ENCODE results near the gene VAMP3.
"Not testable (repeated sequence)": the region's sequence is repeated elsewhere in the genome, so short reads cannot be mapped to it uniquely, and the experiment has no call there.

VAMP3 gene

DNA sequence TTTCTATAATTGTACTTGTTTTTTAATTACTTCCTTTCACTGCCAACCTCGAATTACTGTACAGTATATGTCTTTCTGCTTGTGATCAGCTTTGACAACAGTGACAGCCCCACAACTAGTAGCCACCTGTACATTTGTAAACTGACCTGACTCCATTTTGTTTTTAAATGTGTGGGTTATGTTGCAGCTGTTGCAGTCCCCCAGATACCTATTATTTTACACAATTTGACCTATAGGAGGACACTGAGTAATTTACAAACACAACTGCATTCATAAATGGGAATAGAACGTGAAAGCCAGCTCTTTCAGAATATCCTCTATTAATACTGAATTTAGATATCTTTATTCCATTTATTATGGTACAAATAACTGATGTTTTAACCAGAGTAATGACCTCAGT lies 2.5 kb upstream of the VAMP3 start:
- DNase-seq (ENCODE audit: low read depth in 3 of 3): no peak

DNA sequence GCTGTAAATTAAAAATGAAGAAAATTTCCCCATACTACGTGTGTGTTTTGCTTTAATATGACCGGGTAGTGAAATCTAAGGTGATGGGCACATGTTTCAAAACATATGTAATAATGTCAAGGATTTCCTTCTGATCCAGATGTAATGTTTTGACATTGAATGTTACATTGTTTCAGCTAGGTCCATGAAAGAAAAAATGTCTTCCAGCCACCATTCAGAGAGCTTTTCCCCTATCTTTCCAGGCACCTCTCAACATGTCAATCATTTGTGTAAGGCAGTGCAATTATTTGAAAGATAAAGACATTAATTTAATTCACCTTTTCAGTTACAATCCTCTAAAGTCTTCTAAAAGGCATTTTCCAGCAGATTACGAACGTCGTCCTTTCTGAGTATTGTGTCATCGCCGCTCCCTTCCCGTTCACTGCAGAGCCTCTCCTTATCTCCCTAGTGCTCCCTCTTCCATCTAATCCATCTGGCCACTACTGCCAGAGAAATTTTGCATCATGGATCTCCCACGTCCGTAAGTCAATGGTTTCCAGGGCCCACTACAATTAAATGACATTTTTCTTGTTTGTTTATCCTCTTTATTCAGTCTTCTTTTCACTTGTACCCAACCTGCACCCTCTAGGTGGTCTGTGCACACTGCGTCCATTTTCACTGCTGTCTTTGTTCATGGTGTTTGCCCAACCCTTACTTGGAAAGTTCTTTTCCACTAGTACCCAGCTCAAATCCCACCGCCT lies 1.3 kb upstream of the VAMP3 start:
- DNase-seq (ENCODE audit: low read depth in 3 of 3): no peak

DNA sequence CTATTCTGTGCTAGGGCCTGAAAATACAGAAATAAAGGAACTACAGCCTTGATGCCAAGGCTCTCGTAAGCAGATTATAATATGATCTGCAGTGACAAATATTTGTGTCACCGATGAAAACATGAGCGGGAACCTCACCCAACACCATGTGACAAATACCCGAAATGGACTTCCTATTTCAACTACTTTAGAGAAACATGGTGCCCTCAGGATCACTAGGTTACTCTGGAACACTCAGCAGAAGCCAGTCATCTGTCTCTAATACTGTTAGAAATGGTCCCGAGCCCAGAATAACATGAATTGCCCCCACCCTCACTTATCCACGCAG lies 463 bp upstream of the VAMP3 start:
- no peak for DNase-seq (ENCODE audit: low read depth in 3 of 3)

DNA sequence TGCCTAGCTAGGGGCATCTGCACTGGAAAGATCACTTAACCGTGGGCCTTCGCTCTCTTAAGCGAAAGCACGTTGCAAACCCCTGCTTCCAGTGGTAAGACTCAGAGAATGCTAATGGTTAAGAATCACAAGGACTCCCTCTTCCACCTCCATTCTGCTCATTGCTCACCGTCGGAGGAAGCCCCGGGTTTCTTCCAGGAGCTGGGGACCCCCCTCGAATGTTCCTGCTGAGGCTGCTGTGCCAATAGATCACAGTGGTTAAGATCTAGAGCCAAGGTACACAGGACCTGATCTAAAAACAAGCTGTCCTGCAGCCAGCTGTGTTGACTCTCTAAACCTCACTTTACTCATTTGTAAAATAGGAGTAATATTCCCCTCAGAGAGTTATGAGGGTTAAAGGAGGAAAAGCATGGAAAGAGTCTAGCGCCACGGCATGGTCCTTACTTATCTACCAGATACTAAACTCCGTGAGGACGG lies 765 bp downstream of the VAMP3 start:
- no peak for DNase-seq (ENCODE audit: low read depth in 3 of 3)

DNA sequence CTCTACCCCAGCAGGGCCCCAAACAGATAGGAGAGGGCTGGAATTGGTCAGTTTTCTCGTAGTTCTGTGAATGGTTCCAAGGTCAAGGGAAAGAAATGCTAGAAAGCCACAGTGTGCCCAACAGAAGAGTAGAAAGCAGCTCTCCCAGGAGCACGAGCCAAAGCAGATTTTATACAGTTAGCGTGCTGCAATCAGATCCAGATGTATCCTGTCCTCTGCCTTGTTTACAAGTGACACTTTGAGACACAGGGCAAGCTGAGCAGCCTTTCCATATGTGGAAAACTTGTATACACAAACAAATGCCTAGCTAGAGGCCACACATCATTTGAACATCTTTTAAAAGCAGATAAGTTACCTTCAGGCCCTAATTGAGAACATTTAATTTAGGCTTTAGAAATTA lies 6.5 kb downstream of the VAMP3 start:
- DNase-seq (ENCODE audit: low read depth in 3 of 3): no peak

DNA sequence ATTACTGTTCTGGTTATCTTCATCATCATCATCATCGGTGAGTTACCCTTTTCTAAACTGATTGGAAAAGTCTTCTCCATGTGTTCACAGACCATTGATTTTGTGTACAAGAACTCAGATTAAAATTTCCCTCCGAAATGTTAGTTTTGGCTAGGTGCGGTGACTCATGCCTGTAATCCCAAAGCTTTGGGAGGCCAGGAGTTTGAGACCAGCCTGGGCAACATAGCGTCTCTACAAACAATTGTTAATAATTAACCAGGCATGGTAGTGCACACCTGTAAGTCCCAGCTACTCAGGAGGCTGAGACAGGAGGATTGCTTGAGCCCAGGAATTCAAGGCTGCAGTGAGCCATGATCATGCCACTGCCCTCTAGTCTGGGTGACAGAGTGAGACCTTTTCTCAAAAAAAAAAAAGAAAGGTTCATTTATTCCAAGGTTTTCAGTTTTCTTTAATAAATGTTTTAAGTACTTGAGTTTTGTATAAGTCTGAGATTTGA lies 7.1 kb downstream of the VAMP3 start:
- no peak for DNase-seq (ENCODE audit: low read depth in 3 of 3)

DNA sequence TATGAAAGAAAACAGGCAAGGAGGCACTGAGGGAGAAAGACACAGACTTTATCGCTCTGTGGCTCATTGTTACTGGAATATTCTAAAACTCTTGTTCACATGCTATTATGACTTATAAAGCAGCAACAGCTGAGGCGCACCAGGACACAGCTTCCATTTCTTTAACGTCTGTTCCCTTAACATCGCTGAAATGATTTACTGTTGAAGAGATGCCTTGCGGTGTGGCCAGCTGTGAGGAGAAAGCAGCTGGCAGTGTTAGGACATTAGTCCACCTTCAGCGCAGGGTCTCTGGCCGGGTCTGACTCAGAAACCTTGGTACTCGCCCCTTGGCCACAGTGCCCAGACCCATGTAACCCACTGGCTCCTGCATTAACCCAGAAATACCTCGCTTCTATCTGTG lies 9.9 kb downstream of the VAMP3 start:
- no peak for DNase-seq (ENCODE audit: low read depth in 3 of 3)

DNA sequence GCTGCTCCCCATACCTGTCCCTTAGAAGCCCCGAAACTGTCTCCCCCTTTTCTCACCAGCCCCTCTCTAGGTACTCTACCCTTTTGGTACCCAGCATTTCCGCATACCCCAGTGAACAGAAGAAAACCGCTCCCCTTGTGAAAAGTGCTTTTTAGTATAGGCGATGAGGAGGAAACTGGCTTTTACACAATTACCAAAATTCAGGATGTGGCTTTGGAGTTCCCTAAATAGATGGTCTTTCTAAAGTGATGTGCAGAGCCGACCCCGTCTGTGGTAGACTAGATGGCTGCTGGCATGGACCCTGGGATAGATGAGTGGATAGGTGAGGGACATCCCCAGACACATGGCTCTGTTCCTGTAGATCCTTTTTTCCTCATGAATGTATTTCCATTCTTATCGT lies 10.4 kb downstream of the VAMP3 start:
- no peak for DNase-seq (ENCODE audit: low read depth in 3 of 3)

DNA sequence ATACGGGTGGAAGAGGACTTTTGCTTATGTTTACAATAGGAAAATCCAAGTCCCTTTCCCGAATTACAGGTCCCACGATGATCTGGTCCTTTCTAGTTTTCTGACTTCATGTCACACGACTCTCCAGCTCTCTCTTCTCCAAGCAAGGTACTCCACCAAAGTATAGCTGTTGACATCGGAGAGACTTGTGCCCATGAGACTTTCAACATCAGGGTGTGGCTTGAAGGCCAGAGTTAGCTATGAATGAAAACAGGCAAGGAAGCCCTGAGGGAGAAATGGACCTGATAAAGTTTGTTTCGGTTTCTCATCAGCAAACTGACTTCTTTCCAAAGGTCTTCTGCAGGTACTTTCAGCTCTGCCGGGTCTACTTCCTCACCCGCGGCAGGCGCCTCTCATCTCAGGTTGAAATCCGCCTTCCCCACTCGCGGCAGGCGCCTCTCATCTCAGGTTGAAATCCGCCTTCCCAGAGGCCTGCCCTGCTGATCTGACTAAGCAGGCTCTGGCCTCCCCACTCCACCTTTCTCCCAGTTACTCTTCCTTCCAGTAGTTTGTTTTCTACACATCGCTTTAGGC lies 10.9 kb downstream of the VAMP3 start:
- DNase-seq (ENCODE audit: low read depth in 3 of 3): no peak

DNA sequence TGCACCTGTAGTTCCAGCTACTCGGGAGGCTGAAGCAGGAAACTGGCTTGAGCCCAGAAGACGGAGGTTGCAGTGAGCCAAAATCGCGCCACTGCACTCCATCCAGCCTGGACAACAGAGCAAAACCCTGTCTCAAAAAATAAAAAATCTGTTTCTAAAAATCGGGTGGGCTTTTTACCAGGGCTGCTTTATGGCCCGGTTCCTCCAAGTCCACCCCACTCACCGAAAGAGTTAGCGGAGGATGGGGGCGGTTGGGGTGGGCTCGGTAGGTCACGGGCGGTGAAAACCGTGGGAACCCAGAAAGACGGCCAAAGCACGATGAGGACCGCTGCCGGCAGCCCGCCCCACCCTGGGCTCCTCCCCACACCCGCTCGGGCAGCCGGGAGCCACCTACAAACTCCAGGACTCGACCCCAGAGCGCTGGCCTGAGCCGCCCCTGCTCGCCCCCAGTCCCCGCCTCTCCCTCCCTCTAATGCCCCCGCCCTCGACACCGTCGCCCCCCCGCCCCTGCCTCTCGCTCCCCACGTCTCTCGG lies 12.1 kb downstream of the VAMP3 start:
- peak in 2 of 3 donors; percentile 6 to 21 for DNase-seq (ENCODE audit: low read depth in 3 of 3)

DNA sequence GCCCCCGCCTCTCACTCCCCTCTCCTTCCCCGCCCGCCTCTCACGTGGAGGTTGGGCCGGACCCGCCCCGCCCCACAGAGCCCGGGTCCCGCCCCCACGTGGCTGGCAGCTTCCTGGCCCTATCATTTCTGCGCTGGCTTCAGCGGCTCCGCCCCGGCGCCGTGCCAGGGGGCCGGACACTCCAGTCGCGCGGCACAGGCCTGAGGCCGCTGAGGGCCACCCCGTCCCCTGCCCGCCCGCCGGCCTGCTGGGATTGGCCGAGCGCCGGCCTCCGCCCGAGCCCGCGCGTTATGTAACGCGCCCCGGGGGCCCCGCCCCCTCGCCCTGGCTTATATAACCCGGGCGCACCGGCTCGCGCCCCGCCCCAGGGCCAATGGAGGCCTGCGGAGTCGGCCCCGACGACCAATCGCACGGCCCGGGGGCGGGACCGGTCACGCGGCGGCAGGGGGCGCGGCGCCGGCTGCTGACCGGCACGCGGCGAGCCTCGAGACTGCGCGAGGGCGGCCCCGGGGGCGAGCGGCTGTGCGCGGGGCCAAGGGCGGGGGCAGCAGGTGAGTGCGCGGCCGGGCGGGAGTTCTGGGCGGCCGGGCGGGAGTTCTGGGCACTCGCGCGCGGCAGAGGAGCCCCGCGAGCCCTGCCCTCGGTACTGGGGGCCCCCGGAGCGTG lies 12.9 kb downstream of the VAMP3 start, which contains the start of gene PER3:
PER3 (plus strand) TSS at position 466 of the 666 bp plus-strand sequence. CDS start 587 bp downstream, outside the sequence.
- peak; percentile 78 to 87 (median 78) for DNase-seq (ENCODE audit: low read depth in 3 of 3)

DNA sequence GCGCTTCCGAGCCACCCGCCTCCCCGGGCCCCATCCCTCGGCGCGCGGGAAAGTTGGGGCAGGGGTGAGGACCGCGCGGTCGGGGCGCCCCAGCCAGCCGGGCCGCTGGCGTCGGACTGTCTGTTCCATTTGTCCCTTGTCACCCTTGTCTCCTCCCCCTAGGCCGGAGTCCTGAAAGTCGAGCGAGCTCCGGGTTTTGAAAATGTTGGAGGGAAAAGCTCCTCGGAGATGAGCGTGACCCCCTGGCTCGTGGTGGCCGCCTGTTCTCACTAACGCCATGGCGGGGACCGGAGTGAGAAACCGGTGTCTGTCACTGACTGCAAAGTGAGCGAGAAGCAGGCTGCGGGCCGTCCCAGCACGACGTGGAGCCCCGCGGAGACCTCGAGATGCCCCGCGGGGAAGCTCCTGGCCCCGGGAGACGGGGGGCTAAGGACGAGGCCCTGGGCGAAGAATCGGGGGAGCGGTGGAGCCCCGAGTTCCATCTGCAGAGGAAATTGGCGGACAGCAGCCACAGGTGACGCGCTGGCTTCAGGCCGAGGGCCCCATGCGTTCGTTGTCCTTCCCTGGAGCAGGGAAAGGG lies 13.5 kb downstream of the VAMP3 start:
- no peak for DNase-seq (ENCODE audit: low read depth in 3 of 3)

DNA sequence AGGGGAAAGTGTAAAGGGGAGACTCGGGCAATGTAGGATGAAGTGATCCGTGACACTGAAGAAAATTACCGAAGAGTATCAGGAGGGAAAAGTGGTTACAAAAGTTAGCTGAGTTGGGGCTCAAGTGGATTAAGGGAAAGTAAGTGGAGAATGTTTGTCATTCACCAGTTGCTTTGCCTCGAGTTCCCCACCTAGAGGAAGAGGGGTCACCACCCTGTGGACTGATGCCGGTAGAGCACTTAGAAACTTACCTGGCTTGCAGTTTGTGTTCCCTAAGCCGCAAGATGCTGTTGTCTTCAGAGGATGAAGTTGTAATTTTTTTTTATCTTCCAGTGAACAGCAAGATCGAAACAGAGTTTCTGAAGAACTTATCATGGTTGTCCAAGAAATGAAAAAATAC lies 14.0 kb downstream of the VAMP3 start:
- DNase-seq (ENCODE audit: low read depth in 3 of 3): no peak

DNA sequence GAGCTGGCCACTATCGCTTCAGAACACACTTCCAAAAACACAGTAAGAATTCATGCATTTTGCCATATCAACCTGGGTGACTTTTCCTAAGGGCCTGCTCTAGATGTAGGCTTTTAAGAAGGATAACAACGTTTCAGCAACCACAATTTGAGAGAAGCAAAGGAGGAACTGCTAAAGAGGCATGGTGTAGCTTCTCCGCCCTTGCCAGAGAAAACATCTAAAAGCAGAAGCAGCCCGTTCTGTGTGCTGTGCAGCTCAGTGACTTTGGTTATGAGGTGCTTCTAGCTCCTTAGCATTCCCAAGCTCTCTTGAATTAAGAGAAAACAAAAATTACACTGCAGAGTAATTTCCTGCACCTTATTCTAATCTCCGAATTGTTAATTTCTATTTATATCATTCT lies 15.7 kb downstream of the VAMP3 start:
- DNase-seq (ENCODE audit: low read depth in 3 of 3): no peak

DNA sequence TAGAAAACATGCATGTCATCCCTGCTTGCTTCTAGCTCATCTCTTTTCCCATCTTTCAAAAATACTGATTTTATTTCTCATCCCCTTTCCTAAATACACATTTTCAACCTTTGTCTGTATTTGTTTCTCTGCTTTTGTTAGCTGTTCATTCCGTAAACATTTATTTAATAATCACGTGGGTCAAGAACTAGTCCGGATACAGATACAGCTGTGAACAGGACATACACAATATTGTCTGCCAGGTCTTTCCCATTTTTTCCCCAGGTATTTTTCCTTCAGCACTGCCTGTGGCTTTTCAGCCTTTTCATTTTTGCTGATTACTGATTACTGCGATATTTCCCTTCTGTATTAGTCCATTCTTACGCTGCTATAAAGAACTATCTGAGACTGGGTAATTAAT lies 18.7 kb downstream of the VAMP3 start:
- no peak for DNase-seq (ENCODE audit: low read depth in 3 of 3)

DNA sequence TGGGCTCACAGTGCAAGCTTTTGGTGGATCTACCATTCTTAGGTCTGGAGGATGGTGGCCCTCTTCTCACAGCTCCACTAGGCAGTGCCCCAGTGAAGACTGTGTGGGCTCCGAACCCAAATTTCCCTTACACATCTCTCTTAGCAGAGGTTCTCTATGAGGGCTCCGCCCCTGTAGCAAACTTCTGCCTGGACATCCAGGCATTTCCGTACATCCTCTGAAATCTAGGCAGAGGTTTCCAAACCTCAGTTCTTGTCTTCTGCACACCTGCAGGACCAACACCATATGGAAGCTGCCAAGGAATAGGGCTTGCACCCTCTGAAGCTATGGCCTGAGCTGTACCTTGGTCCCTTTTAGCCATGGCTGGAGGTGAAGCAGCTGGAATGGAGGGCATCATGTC lies 19.9 kb downstream of the VAMP3 start:
- not testable (repeated sequence) for DNase-seq (ENCODE audit: low read depth in 3 of 3)

DNA sequence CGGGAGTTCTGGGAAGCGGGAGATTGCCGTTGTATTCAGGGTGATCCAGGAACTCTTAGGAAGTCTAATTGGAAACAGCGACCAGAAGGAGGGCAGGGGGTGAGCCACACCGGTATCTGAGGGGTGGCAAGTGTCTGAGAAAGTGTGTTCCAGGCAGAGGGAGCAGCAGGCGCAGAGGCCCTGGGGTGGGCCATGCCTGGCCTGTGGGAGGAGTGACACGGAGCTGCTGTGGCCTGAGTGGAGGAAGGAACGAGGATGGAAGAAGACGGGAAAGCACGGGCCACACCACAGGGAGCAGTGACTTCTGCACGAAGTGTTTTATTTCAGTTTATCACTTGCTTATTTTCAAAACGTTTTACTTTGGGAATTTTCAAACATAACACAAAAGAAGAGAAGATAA lies 24.3 kb downstream of the VAMP3 start:
- no peak for DNase-seq (ENCODE audit: low read depth in 3 of 3)

DNA sequence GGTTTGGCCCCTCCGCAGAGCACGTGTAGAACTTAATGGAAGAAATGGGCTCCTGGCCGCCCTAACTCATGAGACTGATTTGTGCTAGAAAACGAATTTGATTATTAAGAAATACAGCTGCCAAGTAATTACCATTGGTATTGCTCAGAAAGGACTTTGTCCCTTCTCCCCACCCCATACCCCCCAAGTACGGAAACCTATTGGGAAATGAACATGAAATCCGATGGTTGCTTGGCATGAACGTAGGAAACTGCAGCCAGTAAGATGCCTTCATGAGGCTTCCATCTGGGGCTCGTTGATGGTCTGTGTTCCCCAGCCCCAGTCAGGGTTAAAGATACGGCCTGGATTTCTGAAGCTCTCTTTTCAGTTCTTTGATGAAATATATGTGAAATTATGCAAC lies 34.4 kb downstream of the VAMP3 start:
- DNase-seq (ENCODE audit: low read depth in 3 of 3): no peak

DNA sequence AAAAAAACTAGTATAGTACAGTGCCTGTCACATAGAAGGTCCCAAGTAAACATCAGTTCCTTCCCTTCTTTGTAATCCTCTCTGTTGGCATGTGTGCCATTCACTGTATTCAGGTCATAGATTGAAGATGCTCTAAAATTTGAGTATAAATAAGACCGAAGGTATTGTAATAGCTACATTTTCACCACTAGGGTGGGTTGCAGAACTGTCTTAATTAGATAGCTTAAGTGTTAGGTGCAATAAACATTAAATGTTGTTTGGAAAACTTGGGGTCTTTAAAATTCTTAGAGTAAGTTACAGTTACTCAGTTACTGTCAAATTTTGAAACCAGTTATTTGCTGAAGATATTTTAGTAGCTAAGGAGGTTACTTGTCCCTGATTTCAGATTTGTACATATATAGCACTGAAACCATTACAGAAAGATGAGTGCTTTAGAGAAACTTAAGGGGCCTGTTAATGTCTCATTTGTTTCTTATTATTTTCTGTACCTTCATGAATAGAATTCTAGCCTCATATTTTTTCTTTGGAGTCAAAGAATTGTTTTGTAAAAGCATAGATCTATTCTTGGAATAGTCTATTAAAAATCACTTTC lies 37.3 kb downstream of the VAMP3 start:
- DNase-seq (ENCODE audit: low read depth in 3 of 3): no peak

DNA sequence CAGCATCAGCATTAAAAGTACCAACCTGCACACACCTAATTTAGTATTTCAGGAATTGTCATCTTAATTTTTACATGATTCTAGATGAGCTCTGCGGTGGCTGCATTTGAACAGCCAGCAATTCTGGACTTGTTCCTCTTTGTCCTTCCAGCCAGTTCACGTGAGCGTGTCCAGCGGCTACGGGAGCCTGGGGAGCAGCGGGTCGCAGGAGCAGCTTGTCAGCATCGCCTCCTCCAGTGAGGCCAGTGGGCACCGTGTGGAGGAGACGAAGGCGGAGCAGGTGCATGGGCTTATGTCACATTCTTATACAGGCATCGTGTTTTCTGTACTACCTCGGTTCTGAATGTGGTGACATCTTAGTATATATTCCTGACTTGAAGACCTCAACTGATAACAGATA lies 38.6 kb downstream of the VAMP3 start:
- DNase-seq (ENCODE audit: low read depth in 3 of 3): no peak

DNA sequence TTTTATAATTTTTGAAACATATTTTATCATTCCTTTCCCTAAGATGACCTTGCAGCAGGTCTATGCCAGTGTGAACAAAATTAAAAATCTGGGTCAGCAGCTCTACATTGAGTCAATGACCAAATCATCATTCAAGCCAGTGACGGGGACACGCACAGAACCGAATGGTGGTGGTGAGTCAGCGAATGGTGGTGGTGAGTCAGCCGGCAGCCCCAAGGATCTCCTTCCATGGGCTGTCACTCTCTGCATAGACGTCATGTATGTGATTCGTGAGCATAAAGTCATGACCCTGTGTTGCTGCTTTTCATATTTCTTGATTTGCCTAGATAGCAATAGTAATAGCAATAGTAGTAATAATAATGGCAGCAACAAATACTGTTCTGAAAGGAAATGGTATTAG lies 39.3 kb downstream of the VAMP3 start:
- DNase-seq (ENCODE audit: low read depth in 3 of 3): peak in 2 of 3 donors; percentile 11 to 21

DNA sequence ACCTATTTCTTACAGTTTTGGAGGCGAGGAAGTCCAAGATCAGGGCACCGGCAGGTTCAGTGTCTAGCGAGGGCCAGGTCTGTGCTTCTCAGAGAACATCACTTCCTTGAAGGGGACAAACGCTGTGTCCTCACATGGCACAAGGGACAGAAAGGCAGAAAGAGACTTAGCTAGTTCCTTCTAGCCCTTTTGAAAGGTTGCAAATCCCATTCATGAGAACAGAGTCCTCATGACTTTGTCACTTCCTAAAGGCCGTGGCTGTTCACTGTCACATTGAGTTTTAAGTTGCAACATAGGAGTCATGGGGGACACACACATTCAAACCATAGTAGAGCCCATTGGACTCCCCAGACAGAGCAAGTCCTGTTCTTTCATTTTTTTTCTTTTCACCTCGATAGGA lies 40.4 kb downstream of the VAMP3 start:
- DNase-seq (ENCODE audit: low read depth in 3 of 3): no peak
